HuH-7.5 (cell line): ENCODE measurements around the gene PPL.
"Not testable (repeated sequence)": the region's sequence is repeated elsewhere in the genome, so short reads cannot be mapped to it uniquely, and the experiment has no call there.

Experiments used
- DNase-seq: peaks from one replicate; pipeline ENCODE4 v3.0.0; 2011; ENCODE audit warnings: low spot score

Gene PPL

DNA sequence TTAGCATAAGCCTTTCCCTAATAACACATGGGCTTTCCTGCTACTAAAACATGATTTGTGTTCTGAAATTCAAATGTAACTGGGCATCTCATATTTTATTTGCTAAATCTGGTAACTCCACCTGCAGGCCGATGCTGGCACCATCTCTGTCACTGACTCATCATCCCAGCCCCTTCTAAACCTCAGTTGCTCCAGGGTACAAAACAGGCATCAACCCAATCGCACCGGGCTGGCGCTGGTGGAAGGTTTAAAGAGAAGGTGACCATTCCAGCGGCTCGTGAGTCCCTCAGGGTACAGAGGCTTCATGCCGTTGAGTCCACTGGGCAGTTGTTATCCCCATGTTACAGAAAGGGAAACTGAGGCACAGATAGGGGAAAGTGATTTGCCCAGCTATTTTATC, 27.1 kb downstream of the PPL start:
- no peak for DNase-seq

DNA sequence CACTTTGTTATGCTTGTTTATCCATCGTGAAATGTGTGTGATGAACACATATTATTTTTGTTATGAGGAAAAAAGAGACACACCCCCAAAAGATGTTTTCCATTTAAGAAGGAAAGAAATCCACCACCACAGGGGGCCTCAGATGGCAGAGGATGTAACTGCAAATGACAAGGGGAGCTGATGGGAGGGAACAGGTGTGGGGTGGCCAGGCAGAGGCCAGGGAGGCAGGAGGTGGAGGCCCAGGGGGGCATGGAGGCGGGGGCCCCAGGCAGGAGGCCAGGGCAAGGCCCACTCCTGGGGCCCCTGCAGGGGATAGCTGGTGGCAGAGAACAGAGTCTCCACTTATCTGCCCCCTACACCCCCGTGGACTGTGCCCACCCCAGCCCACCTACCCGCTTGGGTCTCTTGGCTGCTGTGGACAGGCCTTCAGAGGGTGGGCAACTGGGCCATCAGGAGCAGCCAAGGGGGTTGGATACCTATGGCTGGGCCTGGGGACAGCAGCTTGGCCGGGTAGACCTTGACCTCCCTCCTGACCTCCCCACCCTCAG, 28.0 kb downstream of the PPL start:
- DNase-seq, result no peak

DNA sequence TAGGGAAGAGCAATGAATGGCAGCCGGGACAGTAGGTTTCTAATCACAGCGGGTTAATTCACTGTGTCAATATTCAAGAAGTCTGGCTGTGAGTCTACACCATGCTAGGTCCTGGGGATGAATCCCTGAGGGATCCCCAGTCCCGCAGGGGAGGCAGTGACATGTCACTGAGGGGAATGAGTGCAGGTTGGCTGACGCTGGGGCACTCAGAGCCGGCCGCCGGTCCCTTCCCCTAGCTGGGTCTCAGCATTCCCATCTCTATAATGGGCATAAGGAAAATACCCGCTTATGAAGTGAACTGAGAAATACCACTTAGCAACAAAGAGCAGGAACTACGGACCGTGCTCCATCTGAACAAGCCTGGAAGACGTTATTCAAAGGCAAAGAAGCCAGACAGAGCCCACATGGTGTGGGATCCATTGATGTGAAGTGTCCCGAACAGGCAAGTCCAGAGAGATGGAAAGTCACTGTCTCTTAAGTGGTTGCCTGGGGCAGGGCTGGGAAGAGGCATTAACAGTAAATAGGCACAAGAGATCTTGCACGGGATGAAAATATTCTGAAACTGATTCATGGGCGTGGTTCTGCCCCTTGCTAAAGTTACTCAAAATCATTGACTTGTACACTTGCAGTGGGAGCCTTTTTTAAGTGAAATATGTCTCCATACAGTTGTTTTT, 31.9 kb downstream of the PPL start:
- no peak for DNase-seq

DNA sequence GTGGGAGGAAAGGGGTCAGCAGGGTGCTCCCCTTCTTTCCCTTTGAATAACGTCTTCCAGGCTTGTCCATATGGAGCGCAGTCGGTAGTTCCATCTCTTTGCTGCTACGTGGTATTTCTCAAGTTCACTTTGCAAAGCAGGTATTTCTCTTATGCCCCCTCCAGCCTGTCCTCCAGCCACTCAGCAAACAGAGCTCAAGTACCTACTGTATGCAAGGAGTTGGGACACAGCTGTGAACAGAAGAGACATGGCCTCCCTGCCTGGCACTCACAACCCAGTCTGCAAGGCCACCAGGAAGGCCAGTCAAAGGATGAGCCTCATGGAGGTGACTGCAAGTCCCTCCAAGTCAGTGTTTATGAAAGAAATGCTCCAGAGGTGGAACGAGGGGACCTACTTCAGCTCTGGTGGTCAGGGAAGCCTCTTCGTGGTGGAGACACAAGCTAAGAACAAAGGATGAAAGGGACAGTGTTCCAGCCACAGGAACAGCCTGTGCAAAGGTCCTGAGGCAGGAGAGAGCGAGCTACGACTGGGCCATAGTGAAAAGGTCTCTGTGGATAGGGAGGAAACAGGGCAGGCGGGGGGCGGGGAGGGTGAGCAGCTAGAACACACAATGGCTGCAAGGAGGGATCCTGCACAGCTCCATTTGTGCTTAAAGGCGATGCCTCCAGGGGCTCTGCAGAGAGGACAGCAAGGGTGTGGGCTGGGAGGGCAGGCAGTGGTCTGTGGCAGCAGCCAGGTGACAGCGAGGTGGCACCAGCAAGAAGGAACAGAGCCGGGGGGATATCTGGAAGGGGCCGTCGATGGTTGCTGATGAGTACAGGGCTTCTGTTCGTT, 32.6 kb downstream of the PPL start:
- no peak for DNase-seq

DNA sequence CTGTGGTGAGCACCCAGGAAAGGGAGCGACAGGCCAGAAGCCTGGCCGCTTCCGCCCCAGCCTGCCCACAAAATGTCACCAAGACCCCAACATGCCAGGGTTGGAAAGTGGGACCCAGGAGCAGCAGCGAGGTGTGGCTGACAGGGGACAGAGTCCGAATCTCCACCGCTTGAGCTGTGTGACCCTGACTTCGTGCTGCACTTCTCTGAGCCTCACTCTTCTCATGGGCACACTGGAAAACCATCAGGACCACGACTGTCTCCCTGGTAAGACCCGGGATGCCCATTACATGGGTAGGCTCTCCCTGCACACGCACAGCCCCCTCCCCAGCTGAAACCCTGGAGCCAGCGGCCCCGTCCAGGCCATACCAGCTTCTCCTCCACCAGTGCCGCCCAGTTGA, 34.9 kb downstream of the PPL start:
- DNase-seq, result no peak

DNA sequence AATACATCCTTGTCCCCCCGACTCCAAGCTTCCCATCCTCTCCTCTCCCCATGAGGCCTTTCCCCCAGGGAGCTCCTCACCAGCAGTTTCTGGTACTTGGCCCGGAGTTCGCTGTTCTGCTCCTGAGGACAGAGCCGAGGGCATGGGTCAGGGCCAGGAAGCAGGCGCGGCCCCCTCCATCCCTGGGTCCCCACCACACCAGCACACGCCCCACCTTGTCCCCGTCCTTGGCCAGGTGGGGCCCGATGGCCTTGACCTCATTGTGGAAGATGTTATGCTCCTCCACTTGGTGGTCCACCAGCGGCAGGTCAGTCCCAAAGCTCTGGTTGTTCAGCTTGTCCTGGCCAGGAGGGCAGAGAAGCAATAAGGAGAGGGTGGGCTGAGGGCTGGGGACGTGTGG, 36.2 kb downstream of the PPL start:
- DNase-seq, result no peak

DNA sequence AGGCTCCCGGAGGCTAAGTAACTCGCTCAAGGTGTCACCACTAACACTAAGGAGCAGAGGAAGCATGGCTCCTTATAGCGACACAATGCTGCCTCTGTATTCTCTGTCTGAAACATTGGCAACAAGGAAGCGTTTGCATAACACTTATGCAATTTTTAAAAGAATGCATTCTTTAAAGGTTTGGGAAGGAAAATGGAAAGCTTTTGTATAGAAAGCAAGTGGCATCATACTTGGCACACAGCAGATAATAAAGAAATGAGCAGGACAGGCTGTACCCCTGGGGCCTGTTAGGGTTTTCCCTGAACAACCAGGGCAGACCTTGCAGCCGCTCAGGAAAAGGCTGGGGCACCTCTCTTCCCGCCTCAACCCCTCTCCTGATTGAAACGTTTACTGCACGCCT, 36.9 kb downstream of the PPL start:
- no peak for DNase-seq

DNA sequence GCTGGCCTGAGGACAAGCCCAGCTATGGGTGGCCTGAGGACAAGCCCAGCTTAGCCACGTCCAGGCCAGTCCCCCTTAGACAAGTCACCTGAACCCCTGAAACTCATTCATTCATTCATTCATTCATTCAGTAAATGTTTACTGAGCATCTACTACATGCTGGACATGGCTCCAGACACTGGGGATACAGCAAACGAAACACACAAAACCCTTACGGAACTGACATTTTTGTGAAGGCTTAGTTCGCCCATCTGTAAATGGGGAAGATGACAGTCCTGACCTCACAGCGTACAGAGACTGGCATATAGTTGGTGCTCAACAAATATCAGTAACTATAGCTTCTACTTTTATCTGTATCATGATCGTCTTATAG, 37.5 kb downstream of the PPL start:
- no peak for DNase-seq

DNA sequence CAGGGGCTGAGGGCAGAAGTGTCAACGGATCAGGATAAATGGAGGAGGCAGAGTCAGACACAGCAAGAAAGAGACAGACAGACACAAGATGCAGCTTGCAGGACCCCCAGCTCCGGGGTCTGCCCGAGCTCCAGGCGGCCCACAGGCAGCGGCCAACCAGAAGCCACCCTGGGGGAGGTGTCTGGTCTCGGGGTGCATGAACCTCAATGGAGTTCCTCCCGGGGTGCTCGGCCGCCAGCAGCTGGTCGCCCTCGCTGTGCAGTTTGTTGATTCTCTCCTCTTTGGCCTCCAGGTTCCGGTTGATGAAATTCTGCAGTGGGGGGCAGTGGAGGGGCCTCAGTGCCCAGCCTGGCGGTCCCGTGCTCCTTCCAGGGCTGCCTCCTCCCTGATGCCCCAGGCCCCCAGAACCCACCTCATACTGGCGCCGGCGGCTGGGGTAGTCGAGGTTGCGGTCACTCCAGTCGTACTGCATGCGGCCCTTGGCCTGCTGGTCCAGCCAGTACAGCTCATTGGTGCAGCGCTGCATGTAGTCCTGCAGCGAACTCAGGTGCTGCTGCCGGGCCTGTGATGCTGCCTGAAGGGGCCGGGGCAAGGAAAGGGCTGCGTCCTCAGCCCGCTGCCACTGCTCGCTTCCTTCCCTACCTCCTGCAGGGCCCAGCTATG, 38.0 kb downstream of the PPL start:
- no peak for DNase-seq

DNA sequence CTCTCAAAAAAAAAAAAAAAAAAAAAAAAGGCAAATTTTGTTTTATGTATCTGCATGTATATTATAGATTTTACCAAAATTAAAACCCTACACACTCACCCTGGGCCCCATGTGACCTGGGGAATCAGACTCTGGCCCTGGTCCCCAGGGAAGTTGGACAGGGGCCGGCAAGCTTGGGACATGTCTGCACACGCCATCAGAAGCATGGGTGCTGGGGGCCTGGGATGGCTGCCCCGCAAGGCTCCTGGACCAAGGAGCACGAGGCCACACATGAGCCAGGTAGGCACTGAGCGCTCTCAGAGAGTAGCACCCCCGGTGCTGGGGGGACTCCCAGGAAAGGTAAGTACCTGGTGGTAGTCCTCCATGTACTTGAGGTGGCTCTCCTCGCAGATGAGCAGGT, 39.6 kb downstream of the PPL start:
- DNase-seq, result no peak

DNA sequence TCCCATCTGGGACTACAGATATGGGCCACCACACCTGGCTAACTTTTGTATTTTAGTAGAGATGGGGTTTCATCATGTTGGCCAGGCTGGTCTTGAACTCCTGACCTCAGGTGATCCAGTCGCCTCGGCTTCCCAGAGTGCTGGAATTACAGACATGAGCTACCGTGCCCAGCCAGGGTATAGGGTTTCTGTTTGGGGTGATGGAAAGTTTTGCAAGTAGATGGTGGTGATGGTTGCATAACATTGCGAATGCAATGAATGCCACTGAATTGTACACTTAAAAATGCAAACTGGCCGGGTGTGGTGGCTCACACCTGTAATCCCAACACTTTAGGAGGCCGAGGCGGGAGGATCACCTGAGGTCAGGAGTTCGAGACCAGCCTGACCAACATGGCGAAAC, 40.2 kb downstream of the PPL start:
- DNase-seq, result not testable (repeated sequence)

DNA sequence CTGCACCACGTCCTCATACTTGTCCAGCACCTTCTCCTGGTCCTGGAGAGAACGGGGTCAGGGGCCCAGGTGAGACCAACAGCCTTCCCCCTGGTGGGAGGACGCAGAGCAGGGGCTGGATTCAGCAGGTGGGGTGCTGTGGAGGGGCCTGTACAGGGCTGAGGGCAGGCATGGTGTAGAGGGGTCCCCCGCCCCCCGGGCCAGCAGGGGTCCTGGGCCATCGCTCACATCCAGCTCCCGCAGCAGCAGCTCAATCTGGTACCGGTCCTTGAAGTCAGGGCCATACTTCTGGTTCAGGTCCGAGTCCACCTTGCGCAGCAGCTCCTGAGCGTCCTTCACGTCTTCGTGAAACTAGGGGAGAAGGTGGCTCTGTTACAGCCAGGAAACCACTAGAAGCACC, 41.6 kb downstream of the PPL start:
- no peak for DNase-seq

DNA sequence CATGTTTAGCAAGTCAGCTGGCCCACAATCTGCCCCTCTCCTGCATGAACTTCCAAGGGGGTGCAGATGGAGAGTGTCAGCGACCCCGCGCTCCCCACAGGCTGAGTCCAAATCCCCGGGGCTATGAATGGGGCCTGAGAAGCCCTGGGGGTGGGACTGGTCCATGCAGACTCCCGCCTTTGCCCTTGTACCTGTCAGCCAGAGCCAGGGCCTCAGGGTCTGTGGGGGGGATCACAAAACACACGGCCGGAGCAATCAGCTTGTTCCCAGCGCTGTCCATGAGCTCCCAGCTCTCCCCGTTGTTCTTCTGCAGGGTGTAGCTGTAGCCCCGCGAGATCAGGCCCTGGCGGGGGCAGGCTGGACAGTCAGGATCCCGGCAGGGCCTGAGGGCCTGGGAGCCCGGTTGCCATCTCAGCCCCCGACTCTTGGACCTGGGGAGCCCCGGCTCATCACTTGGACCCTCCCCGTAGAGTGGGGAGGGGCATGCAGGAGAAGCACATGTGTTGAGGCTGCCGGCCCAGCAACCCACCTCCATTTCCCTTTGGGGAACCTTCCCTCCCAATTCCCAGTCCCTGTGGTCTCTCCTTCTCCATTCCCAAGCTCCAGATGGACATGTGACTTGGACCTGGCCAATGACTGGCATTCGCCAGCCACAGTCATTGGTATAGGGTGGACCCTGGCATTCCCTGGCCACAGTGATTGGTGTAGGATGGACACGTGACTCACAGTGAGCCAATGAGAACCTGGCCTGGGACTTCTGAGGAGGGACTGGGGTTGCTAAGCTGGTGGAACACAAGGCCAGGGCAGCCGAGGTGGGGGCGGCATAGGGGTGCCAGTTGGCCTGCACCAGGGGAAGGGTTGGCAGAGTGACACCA, 42.4 kb downstream of the PPL start:
- DNase-seq, result no peak

DNA sequence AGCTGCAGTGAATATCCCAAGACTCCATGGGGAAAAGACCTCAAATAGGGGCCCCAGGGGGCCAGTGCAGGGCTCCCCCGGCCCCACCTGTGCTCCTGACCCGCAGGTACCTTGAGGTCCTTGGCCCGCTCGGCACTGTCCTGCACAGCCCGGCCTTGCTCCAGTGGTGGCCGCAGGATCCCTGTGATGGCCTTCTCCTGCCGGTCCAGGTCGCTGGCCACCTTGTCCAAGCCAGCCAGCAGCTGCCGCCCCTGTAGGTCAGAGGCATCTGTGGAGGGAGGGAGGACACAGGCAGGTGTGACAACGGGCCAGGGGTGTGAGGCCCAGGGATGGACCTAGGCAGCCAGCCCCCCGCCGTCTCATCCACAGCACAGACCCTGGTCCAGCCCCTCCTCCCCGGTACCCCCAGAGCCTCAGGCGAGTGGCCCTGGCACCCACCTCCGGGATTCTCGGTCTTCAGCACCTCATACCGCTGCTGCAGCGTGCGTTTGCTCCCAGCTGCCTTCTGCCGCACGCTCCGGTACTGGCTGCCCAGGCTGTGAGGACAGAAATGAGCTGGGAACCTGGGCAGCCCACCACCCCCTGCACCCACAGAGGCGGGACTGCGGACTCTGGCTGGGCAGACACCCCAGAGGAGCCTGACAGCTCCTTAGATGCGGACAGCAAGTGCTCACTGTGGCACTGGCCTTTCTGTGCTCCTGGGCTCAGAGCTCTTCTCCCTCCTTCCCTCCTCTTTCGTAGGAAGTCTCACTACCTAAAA, 43.7 kb downstream of the PPL start:
- DNase-seq, result no peak

DNA sequence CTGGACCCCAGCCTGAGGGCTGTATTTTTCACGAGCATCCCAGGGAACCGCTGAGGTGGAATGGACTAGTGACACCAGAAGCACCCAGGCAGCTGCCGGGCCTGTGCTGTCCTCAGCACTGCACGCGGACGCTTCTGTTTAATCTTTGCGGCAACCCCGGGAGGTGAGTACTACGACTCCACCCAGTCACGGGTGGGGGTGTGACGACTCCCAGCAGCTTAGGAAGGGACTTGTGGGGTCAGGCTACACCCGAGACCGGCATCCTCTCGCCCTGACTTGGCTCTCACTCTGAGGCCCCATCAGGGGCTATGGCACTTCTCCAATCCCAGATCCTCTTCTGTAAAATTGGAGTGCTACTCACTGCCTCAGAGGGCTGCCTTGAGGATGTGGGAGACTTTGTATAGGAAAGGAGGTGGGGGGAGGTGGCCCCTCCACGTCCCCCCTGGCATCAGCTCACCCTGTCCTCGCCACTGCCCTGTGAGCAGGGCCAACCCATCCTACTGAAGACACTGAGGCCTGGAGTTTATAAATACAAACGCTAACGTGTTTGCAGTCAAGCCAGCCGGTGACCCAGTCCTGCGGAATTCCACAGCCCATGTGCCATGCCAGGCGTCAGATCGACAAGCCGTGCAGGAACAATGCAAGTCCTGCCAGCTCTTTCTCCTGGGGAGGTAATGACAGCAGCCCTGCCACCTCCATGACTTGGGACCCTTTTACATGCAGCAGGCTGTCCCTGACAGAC, 44.4 kb downstream of the PPL start:
- no peak for DNase-seq

DNA sequence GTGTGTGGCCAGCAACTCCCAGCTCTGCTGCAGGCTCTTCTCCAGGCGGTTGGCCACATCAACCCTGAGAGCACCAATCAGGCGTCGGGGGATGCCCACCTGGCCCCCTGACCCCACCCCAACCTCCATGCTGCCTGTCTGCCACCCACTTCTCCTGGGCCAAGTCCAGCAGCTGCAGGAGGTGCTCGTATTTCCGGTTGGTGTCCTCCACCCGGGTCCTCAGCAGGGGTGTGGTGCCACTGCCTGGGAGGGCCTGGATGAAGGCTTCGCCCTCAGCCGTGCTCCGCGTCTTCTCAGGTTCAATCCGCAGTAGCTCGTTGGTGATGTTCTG, 45.1 kb downstream of the PPL start:
- DNase-seq, result no peak

DNA sequence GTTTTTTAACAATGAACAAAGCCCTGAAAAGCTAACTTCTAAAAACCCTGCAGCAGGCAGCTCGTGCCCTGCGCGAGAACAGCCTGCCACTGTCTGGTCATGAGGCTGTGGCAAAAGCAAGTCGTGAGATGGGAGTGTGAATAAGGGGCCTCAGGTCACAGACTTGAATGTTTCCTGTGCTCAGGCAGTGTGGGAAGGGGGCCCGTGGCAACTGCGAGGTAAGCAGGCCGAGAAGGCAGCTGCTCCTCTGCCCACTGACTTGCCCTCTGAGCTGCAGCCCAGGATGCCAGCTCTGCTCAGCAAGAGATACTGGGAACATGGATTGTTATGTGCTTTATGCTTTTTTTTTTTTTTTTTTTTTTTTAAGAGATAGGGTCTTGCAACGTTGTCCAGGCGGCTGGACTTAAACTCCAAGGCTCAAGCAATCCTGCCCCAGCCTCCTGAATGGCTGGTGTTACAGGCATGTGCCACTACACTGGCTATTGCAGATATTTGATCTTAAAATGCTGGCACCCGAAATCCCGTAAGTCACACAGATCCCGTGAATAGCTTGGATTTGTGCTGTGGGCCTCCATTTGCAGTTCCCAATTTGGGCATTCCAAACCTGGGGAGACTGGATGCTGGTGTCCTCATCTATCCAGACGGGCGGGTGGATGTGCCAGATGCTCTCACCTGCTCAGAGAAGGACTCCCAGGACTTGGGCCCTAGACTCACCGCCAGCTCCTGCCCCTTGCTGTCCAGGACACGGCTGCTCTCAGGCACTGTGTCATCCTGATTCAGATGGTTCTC, 45.7 kb downstream of the PPL start:
- no peak for DNase-seq

DNA sequence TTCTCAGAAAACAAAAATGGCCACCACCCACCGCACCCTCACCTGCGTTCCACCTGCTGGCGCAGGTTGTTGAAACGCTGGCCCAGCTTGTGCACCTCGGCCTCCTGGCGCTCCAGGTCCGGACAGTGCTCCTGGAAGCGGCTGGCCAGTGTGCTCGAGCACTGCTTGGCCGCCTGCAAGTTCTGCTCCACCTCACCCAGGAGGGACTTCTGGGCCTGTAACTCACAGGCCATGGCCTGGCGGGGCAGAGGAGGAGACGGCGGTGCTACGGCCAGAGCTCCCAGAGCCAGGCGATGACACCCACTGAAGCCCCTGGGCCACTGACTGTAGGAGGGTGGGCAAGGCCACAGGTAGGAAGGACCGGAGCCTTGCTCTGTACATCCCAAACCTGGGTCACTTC, 46.3 kb downstream of the PPL start:
- no peak for DNase-seq

DNA sequence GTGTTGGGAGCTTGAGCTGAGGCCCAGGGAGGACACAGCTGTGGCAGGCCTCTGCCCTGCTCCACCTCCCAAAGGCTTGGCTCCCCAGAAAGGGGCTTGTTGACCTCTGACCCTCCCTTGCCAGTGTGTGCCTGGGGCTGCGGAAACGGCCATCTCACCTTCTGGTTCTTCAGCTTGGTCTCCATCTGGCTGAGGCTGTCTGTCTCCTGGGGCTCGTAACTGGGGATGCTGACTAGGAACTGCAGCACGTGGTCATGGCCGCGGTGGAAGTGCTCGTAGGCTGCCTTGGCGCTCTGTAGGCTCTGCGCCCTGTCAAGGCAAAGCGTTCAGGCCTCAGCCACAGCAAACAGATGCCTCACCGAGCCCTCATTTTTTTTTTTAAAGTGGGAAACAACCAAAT, 46.9 kb downstream of the PPL start:
- DNase-seq, result no peak
